ENCODE data around the gene CXCL16.

DNA sequence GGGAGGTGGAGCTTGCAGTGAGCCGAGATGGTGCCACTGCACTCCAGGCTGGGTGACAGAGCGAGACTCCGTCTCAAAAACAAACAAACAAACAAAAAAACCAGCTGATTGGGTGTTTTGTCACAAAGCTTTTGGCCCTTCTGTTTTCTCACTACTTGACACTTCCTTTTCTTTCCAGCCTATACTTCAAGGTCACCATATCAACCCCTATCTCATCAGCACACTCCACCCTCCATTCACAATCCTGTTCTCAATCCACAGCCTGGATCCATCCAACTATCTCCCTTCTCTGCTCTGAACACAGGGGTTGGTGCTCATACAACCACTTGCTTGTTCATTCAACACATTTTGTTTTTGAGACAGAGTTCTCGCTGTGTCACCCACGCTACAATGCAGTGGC is 15.1 kb downstream of the CXCL16 start:
- no peak for TF ChIP-seq EZH2phosphoT487 (conservative IDR thresholded peaks at IDR 0.05; ENCODE audit: low read length)
- TF ChIP-seq, protein P1, sequence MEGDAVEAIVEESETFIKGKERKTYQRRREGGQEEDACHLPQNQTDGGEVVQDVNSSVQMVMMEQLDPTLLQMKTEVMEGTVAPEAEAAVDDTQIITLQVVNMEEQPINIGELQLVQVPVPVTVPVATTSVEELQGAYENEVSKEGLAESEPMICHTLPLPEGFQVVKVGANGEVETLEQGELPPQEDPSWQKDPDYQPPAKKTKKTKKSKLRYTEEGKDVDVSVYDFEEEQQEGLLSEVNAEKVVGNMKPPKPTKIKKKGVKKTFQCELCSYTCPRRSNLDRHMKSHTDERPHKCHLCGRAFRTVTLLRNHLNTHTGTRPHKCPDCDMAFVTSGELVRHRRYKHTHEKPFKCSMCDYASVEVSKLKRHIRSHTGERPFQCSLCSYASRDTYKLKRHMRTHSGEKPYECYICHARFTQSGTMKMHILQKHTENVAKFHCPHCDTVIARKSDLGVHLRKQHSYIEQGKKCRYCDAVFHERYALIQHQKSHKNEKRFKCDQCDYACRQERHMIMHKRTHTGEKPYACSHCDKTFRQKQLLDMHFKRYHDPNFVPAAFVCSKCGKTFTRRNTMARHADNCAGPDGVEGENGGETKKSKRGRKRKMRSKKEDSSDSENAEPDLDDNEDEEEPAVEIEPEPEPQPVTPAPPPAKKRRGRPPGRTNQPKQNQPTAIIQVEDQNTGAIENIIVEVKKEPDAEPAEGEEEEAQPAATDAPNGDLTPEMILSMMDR (IDR thresholded peaks at IDR 0.05; ENCODE audit: insufficient read depth, low read length, poor library complexity, severe bottlenecking), result no peak
